A549 (cell line): ENCODE results near the gene FAM120C. TPM values are rescaled to one million over a fixed set of nuclear protein-coding genes. Genes with fewer than 3 reads are reported as not detected.
A peak's percentile ranks its signal among the peaks of the same experiment; 100 is the strongest.

ENCODE experiments used
- ATAC-seq, 2 experiments: fragments of 200-7000 bp in 1 of 2; fragments of >200 bp in 1 of 2; cut with Nextera tagmentation in 1 of 2; cut with Tn5 transposase in 1 of 2; 3 replicates each; pipeline versions ENCODE4 v1.8.0 to v1.9.1; 2018 to 2020; ENCODE audit warnings: mild to moderate bottlenecking in 1 of 2, moderate library complexity in 1 of 2
- CTCF ChIA-PET: fragments of 300-600 bp; sonication (Branson Sonifier 250); formaldehyde crosslinking; extraction: SDS; loops from one replicate; lab custom pipeline; 2021; ENCODE audit warnings: antibody characterized with exemption, inconsistent platforms; lab: Yijun Ruan, JAX
- POLR2A ChIA-PET: fragments of 350-600 bp; formaldehyde crosslinking; extraction: SDS; loops from one replicate; lab custom pipeline; 2021; ENCODE audit warnings: antibody characterized with exemption, inconsistent platforms; lab: Yijun Ruan, JAX
- DNase-seq, 2 experiments: peaks; one replicate each; pipeline versions ENCODE4 v3.0.0 to v3.0.0-alpha.2; 2011 to 2016; ENCODE audit warnings: low read depth in 1 of 2, low spot score in 1 of 2
- FAIRE-seq: peaks from 2 replicates; lab custom pipeline; 2011; peaks lifted over from hg19 to GRCh38; lab: Jason Lieb, UNC
- H3K27ac ChIP-seq, 2 experiments: fragments of >200 bp; sonication (Bioruptor Twin); formaldehyde crosslinking; 3 replicates each; pipeline ENCODE4 v1.5.1; 2016 to 2017
- H3K4me1 ChIP-seq: fragments of >200 bp; sonication (Bioruptor Twin); formaldehyde crosslinking; 3 replicates; pipeline ENCODE4 v1.6.1; 2016
- H3K4me2 ChIP-seq: fragments of >200 bp; sonication (Bioruptor Twin); formaldehyde crosslinking; 3 replicates; pipeline ENCODE4 v1.6.1; 2016
- H3K4me3 ChIP-seq: fragments of >200 bp; sonication (Bioruptor Twin); formaldehyde crosslinking; 3 replicates; pipeline ENCODE4 v1.5.1; 2016
- H3K9me3 ChIP-seq: fragments of >200 bp; sonication (Bioruptor Twin); formaldehyde crosslinking; 3 replicates; pipeline ENCODE4 v1.6.1; 2016
- CBX2 ChIP-seq: fragments of 200-600 bp; sonication (generic); IDR thresholded peaks from 2 replicates; pipeline ENCODE4 v1.6.1; 2016; ENCODE audit warnings: low read depth, mild to moderate bottlenecking, borderline replicate concordance
- EHF ChIP-seq: fragments of 250-450 bp; sonication (Bioruptor Pico); IDR thresholded peaks from 2 replicates; pipeline ENCODE4 v1.5.0; 2020; ENCODE audit warnings: mild to moderate bottlenecking
- EHMT2 ChIP-seq: fragments of 200-600 bp; sonication (generic); IDR thresholded peaks from 2 replicates; pipeline ENCODE4 v1.6.1; 2016; ENCODE audit warnings: antibody characterized with exemption, low read depth, mild to moderate bottlenecking, moderate library complexity
- EP300 ChIP-seq, 2 experiments: fragments of >200 bp; sonication (Bioruptor Twin); formaldehyde crosslinking; IDR thresholded peaks; 2 replicates in 1 of 2; 3 replicates in 1 of 2; pipeline ENCODE4 v1.6.1; 2016 to 2017
- FOSL2 ChIP-seq, 2 experiments: fragments of 450-650 bp in 1 of 2; fragments of >200 bp in 1 of 2; sonication (Bioruptor Twin) in 1 of 2; formaldehyde crosslinking; IDR thresholded peaks; 2 replicates each; pipeline versions ENCODE4 v1.5.0 to v1.6.1; 2016 to 2020; ENCODE audit warnings: mild to moderate bottlenecking in 1 of 2, moderate library complexity in 1 of 2
- JUN ChIP-seq, 2 experiments: fragments of >200 bp; sonication (Bioruptor Twin); formaldehyde crosslinking; IDR thresholded peaks; 2 replicates in 1 of 2; 3 replicates in 1 of 2; pipeline ENCODE4 v1.6.1; 2016 to 2017
- KDM5A ChIP-seq: fragments of 200-600 bp; sonication (generic); IDR thresholded peaks from 2 replicates; pipeline ENCODE4 v1.6.1; 2016; ENCODE audit warnings: antibody characterized with exemption, mild to moderate bottlenecking
- MAZ ChIP-seq: fragments of 150-350 bp; IDR thresholded peaks from 2 replicates; pipeline ENCODE4 v1.6.1; 2014; ENCODE audit warnings: antibody characterized with exemption, low read depth, low read length, borderline replicate concordance
- MYC ChIP-seq: IDR thresholded peaks from 2 replicates; pipeline ENCODE4 v1.6.1; 2012; ENCODE audit warnings: mild to moderate bottlenecking, inconsistent platforms, low read length, improper control_type of control experiment, borderline replicate concordance
- PHF8 ChIP-seq: fragments of 200-600 bp; sonication (generic); IDR thresholded peaks from 2 replicates; pipeline ENCODE4 v1.6.1; 2016; ENCODE audit warnings: low read depth, mild to moderate bottlenecking, antibody characterized with exemption, moderate library complexity, borderline replicate concordance
- POLR2A ChIP-seq: IDR thresholded peaks from 2 replicates; pipeline ENCODE4 v1.6.1; 2012; ENCODE audit warnings: mild to moderate bottlenecking, low read length
- POLR2AphosphoS2 ChIP-seq: conservative IDR thresholded peaks from 2 replicates; pipeline ENCODE4 v1.6.1; 2012; ENCODE audit warnings: low read length, improper control_type of control experiment, inconsistent platforms
- SREBF2 ChIP-seq: fragments of 450-650 bp; IDR thresholded peaks from 2 replicates; pipeline ENCODE4 v1.6.1; 2014; ENCODE audit warnings: mild to moderate bottlenecking, moderate library complexity
- ZSCAN20 ChIP-seq: fragments of 250-450 bp; sonication (Bioruptor Pico); IDR thresholded peaks from 2 replicates; pipeline ENCODE4 v1.8.0; 2022; ENCODE audit warnings: mild to moderate bottlenecking, moderate library complexity
- WGBS: methylation state at CpG from one replicate; pipeline ENCODE4 v1.1.6; 2017; ENCODE audit errors: missing lambda C conversion rate; 5-methylcytosine and 5-hydroxymethylcytosine counted together
- polyA minus RNA-seq: library from RNA; depleted of rRNA, polyadenylated mRNA; stranded (reverse); fragments of >200 nt; gene quantifications from 2 replicates; pipeline ENCODE4 v1.2.3, GENCODE V29; 2011; rRNA and poly(A)+ RNA removed
- polyA plus RNA-seq, 4 experiments: library from polyadenylated mRNA; depleted of rRNA in 3 of 4; stranded (reverse); fragments of >200 nt; fragmentation: RNase III in 1 of 4; extraction: RNeasy Plus Mini Kit Qiagen cat#74134 plus additional on column Dnase treatment in 1 of 4; gene quantifications; 2 replicates in 3 of 4; 3 replicates in 1 of 4; pipeline ENCODE4 v1.2.3, GENCODE V29; 2011 to 2017
- TF ChIP-seq, protein P1 (sequence below): fragments of >200 bp; sonication (Bioruptor Twin); formaldehyde crosslinking; IDR thresholded peaks from 2 replicates; pipeline ENCODE4 v1.6.1; 2016
- TF ChIP-seq, protein P2 (sequence below): IDR thresholded peaks from 2 replicates; pipeline ENCODE4 v1.6.1; 2012
- TF ChIP-seq, protein P3 (sequence below): fragments of 250-450 bp; sonication (Bioruptor Pico); IDR thresholded peaks from 2 replicates; pipeline ENCODE4 v1.5.0; 2020; ENCODE audit warnings: low read depth, mild to moderate bottlenecking, moderate library complexity
- TF ChIP-seq, protein P4 (sequence below): fragments of 250-450 bp; sonication (Bioruptor Pico); IDR thresholded peaks from 2 replicates; pipeline ENCODE4 v1.5.0; 2021; ENCODE audit warnings: mild to moderate bottlenecking, moderate library complexity, borderline replicate concordance

The FAM120C gene, protein sequence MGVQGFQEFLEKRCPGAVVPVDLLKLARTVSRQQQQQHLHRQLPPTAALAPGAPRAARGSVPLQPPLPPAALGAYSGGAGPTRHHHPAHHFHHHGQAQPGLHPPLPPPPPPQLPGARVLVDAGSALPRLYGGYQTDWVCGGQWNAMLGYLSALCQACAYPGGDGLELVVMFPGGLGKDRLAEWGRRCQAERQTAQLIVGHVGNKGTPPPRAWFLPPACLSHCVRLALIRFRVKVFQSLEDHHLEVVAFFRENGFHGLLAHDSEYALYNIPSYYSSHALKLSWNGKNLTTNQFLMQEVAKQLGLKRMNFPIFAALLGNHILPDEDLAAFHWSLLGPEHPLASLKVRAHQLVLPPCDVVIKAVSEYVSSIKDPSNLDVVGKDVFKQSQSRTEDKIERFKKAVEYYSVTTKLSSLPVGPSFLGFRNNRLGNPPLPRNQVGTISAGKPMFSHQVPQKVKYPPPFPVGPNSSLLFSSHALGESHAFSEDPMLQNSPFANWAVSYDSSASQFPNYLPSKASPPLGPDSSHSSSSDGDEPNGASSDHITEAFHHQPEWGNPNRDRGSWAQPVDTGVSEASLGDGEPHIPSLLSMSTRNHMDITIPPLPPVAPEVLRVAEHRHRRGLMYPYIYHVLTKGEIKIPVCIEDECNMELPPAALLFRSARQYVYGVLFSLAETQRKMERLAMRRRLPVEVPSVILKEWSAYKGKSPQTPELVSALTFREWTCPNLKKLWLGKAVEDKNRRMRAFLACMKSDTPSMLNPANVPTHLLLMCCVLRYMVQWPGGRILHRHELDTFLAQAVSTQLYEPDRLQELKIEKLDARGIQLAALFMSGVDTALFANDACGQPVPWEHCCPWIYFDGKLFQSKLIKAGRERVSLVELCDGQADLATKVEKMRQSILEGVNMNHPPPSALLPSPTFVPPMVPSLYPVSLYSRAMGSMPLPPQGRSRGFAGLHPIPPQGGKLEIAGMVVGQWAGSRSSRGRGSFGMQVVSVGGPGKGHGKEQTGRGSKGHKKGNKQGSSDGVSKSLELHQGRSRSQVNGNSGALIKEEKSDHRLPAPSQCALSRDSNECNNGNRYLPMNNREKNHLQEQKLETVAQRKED
- polyA plus RNA-seq (2011; rRNA removed) (7.7 and 9.0 TPM in 2 replicates), polyA plus RNA-seq (2017; fragmentation: RNase III; extraction: RNeasy Plus Mini Kit Qiagen cat#74134 plus additional on column Dnase treatment) (5.3 to 6.0 TPM (median 5.8 TPM) in 3 replicates), polyA minus RNA-seq (17.7 and 21.8 TPM in 2 replicates)
- polyA plus RNA-seq (2012; cell fraction: cytosol; rRNA removed): 8.7 and 12.3 TPM in 2 replicates
- 11.3 and 25.3 TPM in 2 replicates for polyA plus RNA-seq (2012; cell fraction: nucleus; rRNA removed)

DNA sequence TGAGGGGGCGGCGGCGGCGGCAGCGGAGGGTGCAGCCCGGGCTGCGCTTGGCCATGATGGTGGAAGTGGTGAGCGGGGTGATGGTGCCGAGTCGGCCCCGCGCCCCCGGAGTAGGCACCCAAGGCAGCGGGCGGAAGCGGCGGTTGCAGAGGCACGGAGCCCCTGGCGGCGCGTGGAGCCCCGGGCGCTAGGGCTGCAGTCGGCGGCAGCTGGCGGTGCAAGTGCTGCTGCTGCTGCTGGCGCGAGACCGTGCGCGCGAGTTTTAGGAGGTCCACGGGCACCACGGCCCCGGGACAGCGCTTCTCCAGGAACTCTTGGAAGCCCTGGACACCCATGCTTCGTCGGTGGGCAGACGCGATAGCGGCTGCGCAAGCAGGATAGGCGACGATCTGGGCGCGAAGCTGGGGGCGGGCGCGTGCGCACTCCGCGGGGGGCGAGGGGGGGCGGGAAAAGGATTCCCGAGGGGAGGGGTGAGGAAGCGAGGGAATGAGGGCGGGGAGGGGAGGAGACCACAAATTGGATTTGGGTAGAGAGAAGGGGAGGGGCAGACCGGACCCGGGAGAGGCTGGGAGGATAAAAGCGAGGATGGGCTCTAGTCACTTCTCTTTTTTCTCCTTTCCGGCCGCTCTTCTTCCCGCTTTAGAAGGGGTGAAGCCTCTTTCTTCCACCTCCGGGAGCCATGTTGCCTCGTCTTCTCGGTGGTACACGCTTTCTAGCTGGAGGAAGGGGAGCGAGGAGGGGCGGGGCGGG lies at the start of gene FAM120C:
TSS of gene FAM120C (minus strand) at position 391 of the 750 bp plus-strand sequence. CDS start at position 335, 56 bp downstream.
- H3K9me3 ChIP-seq: no peaks in the 10 kb centered on the region
- POLR2A ChIA-PET: interaction anchor here (0.6 to 1.9 kb wide), 11 partner anchors 10 to 497 kb away, joined by 3 to 9 read pairs (median 4); partner anchors contain the start of genes HUWE1 and TSR2
- H3K4me3 ChIP-seq: peak within 1 kb of the TSS; percentile 91
- CTCF ChIA-PET: no interaction called here
- peaks cover 38% of the 10 kb centered on the region for H3K4me1 ChIP-seq
- H3K4me2 ChIP-seq: peak within 1 kb of the TSS; percentile 94
- TF ChIP-seq, protein P1, sequence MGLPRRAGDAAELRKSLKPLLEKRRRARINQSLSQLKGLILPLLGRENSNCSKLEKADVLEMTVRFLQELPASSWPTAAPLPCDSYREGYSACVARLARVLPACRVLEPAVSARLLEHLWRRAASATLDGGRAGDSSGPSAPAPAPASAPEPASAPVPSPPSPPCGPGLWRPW: no peak
- TF ChIP-seq CBX2 (no peak), JUN (IDR thresholded peaks at IDR 0.05) (peak in 1 of 2 experiments; percentile 52; a peak in 2 of 5 replicates), EP300 (IDR thresholded peaks at IDR 0.05) (no peak), SREBF2 (no peak), MAZ (peak; percentile 20; the same call in 1 of the 2 replicates), POLR2A (peak; percentile 84), KDM5A (no peak), EHF (CRISPR knock-in tag) (no peak), POLR2AphosphoS2 (no peak), ZSCAN20 (CRISPR knock-in tag) (no peak), MYC (peak; percentile 44; the same call in 1 of the 2 replicates), EHMT2 (no peak), FOSL2 (IDR thresholded peaks at IDR 0.05) (no peak), FOSL2 (CRISPR knock-in tag; IDR thresholded peaks at IDR 0.05) (no peak), PHF8 (no peak)
- TF ChIP-seq, protein P2, sequence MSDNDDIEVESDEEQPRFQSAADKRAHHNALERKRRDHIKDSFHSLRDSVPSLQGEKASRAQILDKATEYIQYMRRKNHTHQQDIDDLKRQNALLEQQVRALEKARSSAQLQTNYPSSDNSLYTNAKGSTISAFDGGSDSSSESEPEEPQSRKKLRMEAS: peak; percentile 13; the same call in 1 of the 2 replicates
- TF ChIP-seq, protein P3, sequence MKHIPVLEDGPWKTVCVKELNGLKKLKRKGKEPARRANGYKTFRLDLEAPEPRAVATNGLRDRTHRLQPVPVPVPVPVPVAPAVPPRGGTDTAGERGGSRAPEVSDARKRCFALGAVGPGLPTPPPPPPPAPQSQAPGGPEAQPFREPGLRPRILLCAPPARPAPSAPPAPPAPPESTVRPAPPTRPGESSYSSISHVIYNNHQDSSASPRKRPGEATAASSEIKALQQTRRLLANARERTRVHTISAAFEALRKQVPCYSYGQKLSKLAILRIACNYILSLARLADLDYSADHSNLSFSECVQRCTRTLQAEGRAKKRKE (CRISPR knock-in tag): no peak
- TF ChIP-seq, protein P4, sequence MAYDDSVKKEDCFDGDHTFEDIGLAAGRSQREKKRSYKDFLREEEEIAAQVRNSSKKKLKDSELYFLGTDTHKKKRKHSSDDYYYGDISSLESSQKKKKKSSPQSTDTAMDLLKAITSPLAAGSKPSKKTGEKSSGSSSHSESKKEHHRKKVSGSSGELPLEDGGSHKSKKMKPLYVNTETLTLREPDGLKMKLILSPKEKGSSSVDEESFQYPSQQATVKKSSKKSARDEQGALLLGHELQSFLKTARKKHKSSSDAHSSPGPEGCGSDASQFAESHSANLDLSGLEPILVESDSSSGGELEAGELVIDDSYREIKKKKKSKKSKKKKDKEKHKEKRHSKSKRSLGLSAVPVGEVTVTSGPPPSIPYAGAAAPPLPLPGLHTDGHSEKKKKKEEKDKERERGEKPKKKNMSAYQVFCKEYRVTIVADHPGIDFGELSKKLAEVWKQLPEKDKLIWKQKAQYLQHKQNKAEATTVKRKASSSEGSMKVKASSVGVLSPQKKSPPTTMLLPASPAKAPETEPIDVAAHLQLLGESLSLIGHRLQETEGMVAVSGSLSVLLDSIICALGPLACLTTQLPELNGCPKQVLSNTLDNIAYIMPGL: no peak
- 0% methylated on average over 11 of the region's 70 CpGs for WGBS
- no peak for FAIRE-seq
- DNase-seq: peak; percentile 75 to 84
- peak within 1 kb of the TSS; percentile 98 to 99 for H3K27ac ChIP-seq
- peak; percentile 83 to 84 for ATAC-seq
